Measurements from ENCODE around the gene FAM181B.

Gene FAM181B

GRCh38 chr11:82733444-82734119, at the start of gene FAM181B:
FAM181B (minus strand) TSS chr11:82733864; CDS start chr11:82733729, 135 bp downstream.
- no peak for DNase-seq (ENCODE audit: low read depth)

- DNase-seq (ENCODE audit: low read depth), result no peak
These were observed 49.2 kb upstream of the FAM181B start for GRCh38 chr11:82782825-82783374.

- no peak for DNase-seq (ENCODE audit: low read depth)
These were observed 45.1 kb upstream of the FAM181B start for GRCh38 chr11:82778776-82779175.

GRCh38 chr11:82776377-82776776, 42.7 kb upstream of the FAM181B start:
- no peak for DNase-seq (ENCODE audit: low read depth)

GRCh38 chr11:82775736-82776346, 42.2 kb upstream of the FAM181B start:
- no peak for DNase-seq (ENCODE audit: low read depth)

GRCh38 chr11:82775218-82775617, 41.6 kb upstream of the FAM181B start:
- DNase-seq (ENCODE audit: low read depth), result no peak

GRCh38 chr11:82771781-82772180, 38.1 kb upstream of the FAM181B start:
- DNase-seq (ENCODE audit: low read depth), result no peak

GRCh38 chr11:82767123-82767522, 33.5 kb upstream of the FAM181B start:
- DNase-seq (ENCODE audit: low read depth), result no peak

- DNase-seq (ENCODE audit: low read depth), result no peak
These were observed 31.9 kb upstream of the FAM181B start for GRCh38 chr11:82765466-82766034.

- no peak for DNase-seq (ENCODE audit: low read depth)
These were observed 29.5 kb upstream of the FAM181B start for GRCh38 chr11:82763167-82763566.

GRCh38 chr11:82759649-82760048, 26.0 kb upstream of the FAM181B start:
- DNase-seq (ENCODE audit: low read depth), result no peak

GRCh38 chr11:82757660-82758357, 24.1 kb upstream of the FAM181B start:
- no peak for DNase-seq (ENCODE audit: low read depth)

GRCh38 chr11:82756765-82757639, 23.3 kb upstream of the FAM181B start:
- DNase-seq (ENCODE audit: low read depth), result no peak

GRCh38 chr11:82754410-82754809, 20.7 kb upstream of the FAM181B start:
- no peak for DNase-seq (ENCODE audit: low read depth)

- DNase-seq (ENCODE audit: low read depth), result no peak
These were observed 20.3 kb upstream of the FAM181B start for GRCh38 chr11:82753921-82754320.

- no peak for DNase-seq (ENCODE audit: low read depth)
These were observed 19.1 kb upstream of the FAM181B start for GRCh38 chr11:82752801-82753200.

- no peak for DNase-seq (ENCODE audit: low read depth)
These were observed 17.0 kb upstream of the FAM181B start for GRCh38 chr11:82750643-82751139.

GRCh38 chr11:82747471-82747870, 13.8 kb upstream of the FAM181B start:
- DNase-seq (ENCODE audit: low read depth), result no peak

- no peak for DNase-seq (ENCODE audit: low read depth)
These were observed 4.4 kb upstream of the FAM181B start for GRCh38 chr11:82738091-82738490.

GRCh38 chr11:82734120-82734479, 436 bp upstream of the FAM181B start:
- no peak for DNase-seq (ENCODE audit: low read depth)

GRCh38 chr11:82732734-82733443, 775 bp downstream of the FAM181B start:
- no peak for DNase-seq (ENCODE audit: low read depth)
